ENCODE measurements around the gene LRRIQ4. TPM values are rescaled to one million over a fixed set of nuclear protein-coding genes. Genes with fewer than 3 reads are reported as not detected.

Gene LRRIQ4
- total RNA-seq, result under 1 TPM in 1 of 4 donors, not detected in 3; 0.13 TPM

DNA sequence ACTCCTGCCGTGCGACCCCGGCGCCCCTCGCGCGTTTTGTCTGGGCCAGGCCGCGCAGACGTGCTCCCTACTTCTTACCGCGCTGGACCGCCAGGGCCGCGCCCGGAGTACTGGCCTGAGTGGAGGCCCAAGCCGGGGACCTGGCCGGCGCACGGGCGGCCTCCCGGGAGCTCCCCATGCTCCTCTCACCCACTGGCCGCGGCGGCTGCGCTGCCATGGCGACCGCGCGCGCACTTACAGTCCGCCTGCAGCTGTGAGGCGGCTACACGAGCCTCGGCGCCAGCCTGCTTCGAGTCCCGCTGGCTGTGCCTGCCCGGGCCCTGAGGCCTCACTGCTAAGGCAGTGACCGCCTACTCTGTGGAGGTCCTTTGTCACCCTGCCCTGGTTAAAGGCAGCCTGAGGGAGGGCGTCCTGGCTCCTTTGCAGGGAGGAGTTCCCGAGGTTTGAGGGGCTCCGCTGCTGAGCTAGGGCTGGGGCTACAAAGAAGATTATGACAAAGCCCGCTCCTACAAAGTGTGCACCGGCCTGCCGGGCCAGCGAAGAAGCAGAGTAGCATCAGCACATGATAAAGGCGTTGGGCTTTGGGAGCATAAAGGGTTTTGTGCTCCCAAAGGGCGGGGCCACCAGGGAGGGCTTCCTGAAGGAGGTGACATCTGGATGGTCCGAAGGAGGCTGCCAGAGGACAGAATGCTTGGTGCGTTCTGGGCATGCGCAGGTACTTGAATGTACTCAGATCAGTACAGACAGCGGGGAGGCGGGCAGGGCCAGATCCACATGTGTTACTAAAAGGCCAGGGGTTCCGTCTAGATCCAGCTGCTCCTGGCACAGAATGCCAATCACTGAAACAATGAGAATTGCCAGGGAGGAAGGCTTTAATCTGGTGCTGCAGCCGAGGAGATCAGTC is at the start of gene LRRIQ4, which contains the start of gene LRRC34:
TSS of gene LRRIQ4 (plus strand) at position 539 of the 904 bp plus-strand sequence. CDS start 9,052 bp downstream, outside the sequence.
TSS of gene LRRC34 (minus strand) at position 573 of the 904 bp plus-strand sequence. CDS start at position 217, 356 bp downstream.
- in situ Hi-C loops (cut with MboI; ENCODE audit: low sequenced_read_pairs in 4 of 4) (no loop called here), intact Hi-C loops (cut with DNase I; ENCODE audit: low total_unique reads) (no loop called here)
- Histone ChIP-seq H3K9me3 (no peaks in the 10 kb centered on the region), H3K4me3 (peak within 1 kb of the TSS; percentile 51 to 65 (median 60)), H3K36me3 (no peaks in the 10 kb centered on the region), H3K27me3 (peaks cover 0 to 14% (median 0%) of the 10 kb centered on the region in 3 donors), H3K27ac (peak within 1 kb of the TSS in 3 of 4 donors; percentile 27 to 43 (median 41)), H3K4me1 (peaks cover 5 to 23% of the 10 kb centered on the region in 2 donors)
- ATAC-seq (peak; percentile 49 to 62), DNase-seq (peak; percentile 12 to 44)
- TF ChIP-seq, protein P1, sequence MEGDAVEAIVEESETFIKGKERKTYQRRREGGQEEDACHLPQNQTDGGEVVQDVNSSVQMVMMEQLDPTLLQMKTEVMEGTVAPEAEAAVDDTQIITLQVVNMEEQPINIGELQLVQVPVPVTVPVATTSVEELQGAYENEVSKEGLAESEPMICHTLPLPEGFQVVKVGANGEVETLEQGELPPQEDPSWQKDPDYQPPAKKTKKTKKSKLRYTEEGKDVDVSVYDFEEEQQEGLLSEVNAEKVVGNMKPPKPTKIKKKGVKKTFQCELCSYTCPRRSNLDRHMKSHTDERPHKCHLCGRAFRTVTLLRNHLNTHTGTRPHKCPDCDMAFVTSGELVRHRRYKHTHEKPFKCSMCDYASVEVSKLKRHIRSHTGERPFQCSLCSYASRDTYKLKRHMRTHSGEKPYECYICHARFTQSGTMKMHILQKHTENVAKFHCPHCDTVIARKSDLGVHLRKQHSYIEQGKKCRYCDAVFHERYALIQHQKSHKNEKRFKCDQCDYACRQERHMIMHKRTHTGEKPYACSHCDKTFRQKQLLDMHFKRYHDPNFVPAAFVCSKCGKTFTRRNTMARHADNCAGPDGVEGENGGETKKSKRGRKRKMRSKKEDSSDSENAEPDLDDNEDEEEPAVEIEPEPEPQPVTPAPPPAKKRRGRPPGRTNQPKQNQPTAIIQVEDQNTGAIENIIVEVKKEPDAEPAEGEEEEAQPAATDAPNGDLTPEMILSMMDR (IDR thresholded peaks at IDR 0.05 in 4 of 5, conservative IDR thresholded peaks at IDR 0.05 in 1 of 5), result no peak
- TF ChIP-seq POLR2A (IDR thresholded peaks at IDR 0.05), result no peak

DNA sequence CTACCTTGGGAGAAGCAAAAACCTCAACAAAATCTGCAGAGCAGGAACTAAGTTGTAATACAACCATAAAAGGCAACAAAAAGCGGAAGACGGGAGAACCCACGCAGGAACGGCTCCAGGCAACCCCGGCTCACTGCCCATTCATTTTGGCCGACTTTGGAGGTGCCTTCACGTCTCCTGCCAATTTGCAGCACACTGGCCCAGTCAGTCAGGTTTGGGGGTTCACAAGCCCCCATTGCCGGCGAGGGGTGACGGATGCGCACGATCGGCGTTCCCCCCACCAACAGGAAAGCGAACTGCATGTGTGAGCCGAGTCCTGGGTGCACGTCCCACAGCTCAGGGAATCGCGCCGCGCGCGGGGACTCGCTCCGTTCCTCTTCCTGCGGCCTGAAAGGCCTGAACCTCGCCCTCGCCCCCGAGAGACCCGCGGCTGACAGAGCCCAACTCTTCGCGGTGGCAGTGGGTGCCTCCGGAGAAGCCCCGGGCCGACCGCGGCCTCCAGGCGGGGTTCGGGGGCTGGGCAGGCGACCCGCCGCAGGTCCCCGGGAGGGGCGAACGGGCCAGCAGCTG is 48.3 kb upstream of the LRRIQ4 start:
- Histone ChIP-seq H3K36me3 (no peaks in the 10 kb centered on the region), H3K27me3 (no peaks in the 10 kb centered on the region), H3K4me1 (peaks cover 0 to 11% of the 10 kb centered on the region in 2 donors), H3K9me3 (no peaks in the 10 kb centered on the region), H3K27ac (peak overlapping the region; percentile 85 to 96 (median 96)), H3K4me3 (peak overlapping the region; percentile 63 to 96 (median 93))
- ATAC-seq (peak; percentile 39 to 58), DNase-seq (peak in 1 of 2 donors; percentile 42)
- TF ChIP-seq, protein P1 (IDR thresholded peaks at IDR 0.05 in 4 of 5, conservative IDR thresholded peaks at IDR 0.05 in 1 of 5), result no peak
- TF ChIP-seq POLR2A (IDR thresholded peaks at IDR 0.05), result no peak
- intact Hi-C loops (cut with DNase I; ENCODE audit: low total_unique reads), result loop anchor here (10.0 kb wide), 1 partner anchor 620 kb away; no protein-coding TSS in a partner anchor
- in situ Hi-C loops (cut with MboI; ENCODE audit: low sequenced_read_pairs in 4 of 4), result loop anchor here in 1 of 4 donors (25.0 kb wide), 1 partner anchor 598 kb away; the partner anchor contains the start of gene SKIL

DNA sequence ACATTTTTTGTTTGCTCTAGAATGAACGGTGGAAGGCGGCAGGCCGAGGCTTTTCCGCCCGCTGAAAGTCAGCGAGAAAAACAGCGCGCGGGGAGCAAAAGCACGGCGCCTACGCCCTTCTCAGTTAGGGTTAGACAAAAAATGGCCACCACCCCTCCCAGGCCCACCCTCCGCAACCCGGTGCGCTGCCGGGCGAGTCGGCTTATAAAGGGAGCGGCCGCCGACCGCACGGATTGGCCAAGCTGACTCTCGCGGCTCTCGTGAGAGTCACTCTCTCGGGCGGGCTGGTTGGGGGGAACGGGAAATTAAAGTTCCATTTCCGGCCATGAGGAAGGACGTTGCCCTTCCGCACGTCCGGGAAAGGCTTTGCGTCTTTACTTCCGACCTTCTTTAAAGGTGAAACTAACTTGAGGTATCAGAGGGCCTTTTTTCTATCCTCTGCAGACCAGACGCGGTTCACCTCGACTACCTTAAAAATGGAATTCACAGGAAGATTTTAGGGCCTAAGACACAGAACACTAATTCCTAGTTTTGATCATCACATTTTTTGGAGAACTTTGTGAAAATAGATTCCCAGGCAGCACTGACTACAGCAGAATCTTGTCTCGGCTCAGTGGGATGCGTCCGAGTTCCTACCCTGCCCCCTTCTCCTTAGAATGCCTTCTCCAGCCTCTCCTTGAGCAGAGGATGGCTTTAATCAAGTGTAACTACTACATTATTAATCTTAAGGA is 47.6 kb upstream of the LRRIQ4 start, which contains the start of gene TERC:
TSS of gene TERC (minus strand) at position 179 of the 731 bp plus-strand sequence.
- in situ Hi-C loops (cut with MboI; ENCODE audit: low sequenced_read_pairs in 4 of 4), result loop anchor here in 1 of 4 donors (25.0 kb wide), 1 partner anchor 597 kb away; the partner anchor contains the start of gene SKIL
- DNase-seq (peak; percentile 88 to 93), ATAC-seq (peak; percentile 94)
- Histone ChIP-seq H3K9me3 (no peaks in the 10 kb centered on the region), H3K27ac (peak within 1 kb of the TSS; percentile 85 to 96 (median 96)), H3K27me3 (no peaks in the 10 kb centered on the region), H3K36me3 (no peaks in the 10 kb centered on the region), H3K4me3 (peak within 1 kb of the TSS; percentile 63 to 96 (median 93)), H3K4me1 (peaks cover 0 to 17% of the 10 kb centered on the region in 2 donors)
- intact Hi-C loops (cut with DNase I; ENCODE audit: low total_unique reads), result loop anchor here (10.0 kb wide), 1 partner anchor 620 kb away; no protein-coding TSS in a partner anchor
- TF ChIP-seq, protein P1 (IDR thresholded peaks at IDR 0.05 in 4 of 5, conservative IDR thresholded peaks at IDR 0.05 in 1 of 5), result no peak
- TF ChIP-seq POLR2A (IDR thresholded peaks at IDR 0.05), result peak; percentile 97 to 99
